EL (cell line): ENCODE data around the gene HAUS8.
"Not testable (repeated sequence)": the region's sequence is repeated elsewhere in the genome, so short reads cannot be mapped to it uniquely, and the experiment has no call there.

Experiments used
- DNase-seq: peaks from one replicate; pipeline ENCODE4 v3.0.0-alpha.2; 2016

HAUS8 gene

GRCh38 chr19:17031741-17032140 lies 43.5 kb downstream of the HAUS8 start:
- DNase-seq = no peak

GRCh38 chr19:17027535-17027975 lies 47.7 kb downstream of the HAUS8 start:
- no peak for DNase-seq

GRCh38 chr19:17026706-17027534 lies 48.3 kb downstream of the HAUS8 start, which contains the start of gene CPAMD8:
CPAMD8 (minus strand) TSS chr19:17026810; CDS start chr19:17026642, 168 bp downstream.
- no peak for DNase-seq

GRCh38 chr19:17025991-17026658 lies 49.1 kb downstream of the HAUS8 start:
- DNase-seq = no peak

- DNase-seq = no peak
Measured at GRCh38 chr19:17025361-17025760, 49.9 kb downstream of the HAUS8 start.

GRCh38 chr19:17024941-17025340 lies 50.3 kb downstream of the HAUS8 start:
- DNase-seq = not testable (repeated sequence)

- DNase-seq = no peak
Measured at GRCh38 chr19:17023805-17024204, 51.4 kb downstream of the HAUS8 start.

- no peak for DNase-seq
Measured at GRCh38 chr19:17022738-17023137, 52.5 kb downstream of the HAUS8 start.

- peak; percentile 47 for DNase-seq
Measured at GRCh38 chr19:17021793-17022590, 53.3 kb downstream of the HAUS8 start.

- no peak for DNase-seq
Measured at GRCh38 chr19:17021328-17021727, 53.9 kb downstream of the HAUS8 start.

- DNase-seq = peak; percentile 6
Measured at GRCh38 chr19:17020823-17021222, 54.4 kb downstream of the HAUS8 start.

GRCh38 chr19:17020385-17020784 lies 54.9 kb downstream of the HAUS8 start:
- no peak for DNase-seq

- not testable (repeated sequence) for DNase-seq
Measured at GRCh38 chr19:17014212-17014861, 60.9 kb downstream of the HAUS8 start.

GRCh38 chr19:17011485-17011884 lies 63.8 kb downstream of the HAUS8 start:
- DNase-seq = no peak

GRCh38 chr19:17006579-17006978 lies 68.7 kb downstream of the HAUS8 start:
- DNase-seq = no peak

GRCh38 chr19:17005000-17005399 lies 70.3 kb downstream of the HAUS8 start:
- DNase-seq = no peak

GRCh38 chr19:17004386-17004785 lies 70.9 kb downstream of the HAUS8 start:
- no peak for DNase-seq

GRCh38 chr19:17002455-17002854 lies 72.8 kb downstream of the HAUS8 start:
- no peak for DNase-seq

GRCh38 chr19:17001603-17002183 lies 73.6 kb downstream of the HAUS8 start:
- no peak for DNase-seq
